Measurements from ENCODE around the gene SUN1.
"Not testable (repeated sequence)": the region's sequence is repeated elsewhere in the genome, so short reads cannot be mapped to it uniquely, and the experiment has no call there.

Gene SUN1, protein sequence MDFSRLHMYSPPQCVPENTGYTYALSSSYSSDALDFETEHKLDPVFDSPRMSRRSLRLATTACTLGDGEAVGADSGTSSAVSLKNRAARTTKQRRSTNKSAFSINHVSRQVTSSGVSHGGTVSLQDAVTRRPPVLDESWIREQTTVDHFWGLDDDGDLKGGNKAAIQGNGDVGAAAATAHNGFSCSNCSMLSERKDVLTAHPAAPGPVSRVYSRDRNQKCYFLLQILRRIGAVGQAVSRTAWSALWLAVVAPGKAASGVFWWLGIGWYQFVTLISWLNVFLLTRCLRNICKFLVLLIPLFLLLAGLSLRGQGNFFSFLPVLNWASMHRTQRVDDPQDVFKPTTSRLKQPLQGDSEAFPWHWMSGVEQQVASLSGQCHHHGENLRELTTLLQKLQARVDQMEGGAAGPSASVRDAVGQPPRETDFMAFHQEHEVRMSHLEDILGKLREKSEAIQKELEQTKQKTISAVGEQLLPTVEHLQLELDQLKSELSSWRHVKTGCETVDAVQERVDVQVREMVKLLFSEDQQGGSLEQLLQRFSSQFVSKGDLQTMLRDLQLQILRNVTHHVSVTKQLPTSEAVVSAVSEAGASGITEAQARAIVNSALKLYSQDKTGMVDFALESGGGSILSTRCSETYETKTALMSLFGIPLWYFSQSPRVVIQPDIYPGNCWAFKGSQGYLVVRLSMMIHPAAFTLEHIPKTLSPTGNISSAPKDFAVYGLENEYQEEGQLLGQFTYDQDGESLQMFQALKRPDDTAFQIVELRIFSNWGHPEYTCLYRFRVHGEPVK

DNA sequence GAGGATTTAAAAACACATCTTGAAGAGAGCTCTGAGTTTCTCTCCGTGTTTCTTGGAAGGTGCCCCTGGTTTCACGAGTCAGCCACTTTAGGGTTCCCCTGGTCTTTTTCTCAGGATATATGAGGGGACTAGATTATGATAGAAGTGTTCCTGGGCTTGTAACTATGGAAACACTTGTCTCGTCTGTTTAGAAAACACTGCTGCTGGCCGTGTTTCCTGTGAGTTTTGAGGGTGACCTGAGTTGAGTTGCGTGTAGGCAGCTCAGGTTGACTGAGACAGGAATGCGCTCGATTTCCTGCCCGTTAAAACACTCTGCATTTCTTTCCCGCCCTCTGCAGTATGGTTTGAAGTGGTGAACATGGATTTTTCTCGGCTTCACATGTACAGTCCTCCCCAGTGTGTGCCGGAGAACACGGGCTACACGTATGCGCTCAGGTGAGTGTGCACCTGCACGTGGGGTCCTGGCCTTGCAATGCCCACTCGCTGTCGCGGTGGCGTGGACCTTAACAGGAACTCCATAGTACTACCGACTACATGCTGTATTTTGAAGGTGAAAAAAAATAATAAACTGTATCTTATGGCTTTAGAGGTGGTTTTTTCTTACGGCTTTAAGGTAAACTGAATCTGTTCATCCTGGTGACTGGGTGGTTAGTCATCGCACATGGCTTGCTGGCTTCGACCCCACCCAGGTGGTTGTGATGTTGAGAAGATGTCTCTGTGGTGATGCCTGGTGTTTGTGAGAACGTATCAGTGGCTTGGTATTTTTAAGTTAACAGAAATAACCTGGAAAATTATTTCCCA lies at the start of gene SUN1:
TSS of gene SUN1 (plus strand) at position 310 of the 801 bp plus-strand sequence. CDS start at position 359, 49 bp downstream.
- no peak for DNase-seq

DNA sequence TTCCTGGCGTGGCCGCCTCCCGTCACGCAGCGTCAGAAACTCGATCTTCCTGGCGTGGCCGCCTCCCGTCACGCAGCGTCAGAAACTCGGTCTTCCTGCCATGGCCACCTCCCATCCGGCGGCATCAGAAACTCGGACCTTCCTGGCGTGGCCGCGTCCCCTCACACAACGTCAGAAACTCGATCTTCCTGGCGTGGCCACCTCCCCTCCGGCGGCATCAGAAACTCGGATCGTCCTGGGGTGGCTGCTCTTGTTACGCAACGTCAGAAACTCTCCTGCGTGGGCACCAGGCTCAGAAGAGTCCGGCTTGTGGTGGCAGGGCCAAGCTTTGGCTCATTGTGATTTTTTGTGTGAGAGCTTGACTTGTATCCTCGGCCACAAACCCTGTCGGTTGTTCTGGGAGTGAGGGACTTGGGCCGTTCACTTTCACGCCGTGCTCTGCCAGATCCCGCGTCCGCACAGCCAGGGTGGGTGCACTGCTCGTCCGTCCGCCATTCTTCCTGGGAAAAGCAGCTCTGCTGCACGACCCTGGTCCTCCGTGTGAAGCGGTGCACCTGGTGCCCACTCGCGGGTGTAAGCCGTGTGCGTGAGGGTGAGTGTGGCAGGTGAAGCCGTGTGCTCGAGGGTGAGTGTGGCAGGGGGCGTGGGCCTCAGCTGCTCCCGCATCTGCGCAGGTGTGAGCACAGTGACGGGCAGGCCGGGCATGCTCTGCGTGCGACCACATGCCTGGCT lies 49.4 kb upstream of the SUN1 start:
- DNase-seq = no peak

DNA sequence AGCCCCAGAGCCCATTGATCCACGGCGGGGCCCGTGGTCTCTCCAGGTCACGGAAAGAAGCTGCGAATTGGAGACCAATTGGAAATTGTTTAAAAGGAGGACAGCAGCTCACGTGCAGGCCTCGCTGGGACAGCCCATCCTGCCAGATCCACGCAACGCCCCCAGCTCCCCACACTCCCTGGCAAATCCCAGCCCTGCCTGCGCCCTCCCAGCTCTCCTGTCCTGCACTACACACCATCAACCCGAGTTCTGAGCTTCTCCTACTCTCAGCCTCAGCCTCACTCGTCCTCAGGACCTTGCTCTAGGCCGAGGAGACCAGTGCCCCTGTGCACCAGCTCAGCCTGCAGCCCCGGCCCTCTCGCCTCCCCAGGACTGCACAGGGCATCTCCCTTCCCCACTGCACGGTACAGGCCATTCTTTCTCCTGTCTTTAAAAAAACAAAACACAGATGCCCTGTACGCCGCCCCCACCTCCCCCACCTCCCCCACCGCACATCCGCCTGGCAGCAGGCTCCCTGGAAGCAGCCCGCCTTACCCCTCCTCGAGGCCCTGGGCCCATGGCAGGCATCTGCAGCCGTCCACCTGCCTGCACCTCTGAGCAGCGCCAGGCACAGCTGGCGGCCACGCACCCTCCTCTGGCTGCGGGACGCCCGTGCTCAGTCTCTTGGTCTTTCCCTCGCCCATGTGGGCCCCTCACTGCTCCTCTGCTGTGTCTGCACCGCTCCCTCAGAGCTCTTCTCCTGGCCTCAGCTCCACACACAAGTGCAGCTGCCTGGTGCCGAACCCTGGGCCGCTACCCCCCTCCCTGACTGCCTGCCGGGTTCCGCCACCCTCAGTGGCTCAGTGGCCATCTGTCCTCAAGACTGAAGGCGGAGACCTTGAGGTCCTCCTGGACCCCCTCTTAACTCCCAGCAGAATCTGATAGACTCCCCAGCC lies 48.5 kb upstream of the SUN1 start:
- no peak for DNase-seq

DNA sequence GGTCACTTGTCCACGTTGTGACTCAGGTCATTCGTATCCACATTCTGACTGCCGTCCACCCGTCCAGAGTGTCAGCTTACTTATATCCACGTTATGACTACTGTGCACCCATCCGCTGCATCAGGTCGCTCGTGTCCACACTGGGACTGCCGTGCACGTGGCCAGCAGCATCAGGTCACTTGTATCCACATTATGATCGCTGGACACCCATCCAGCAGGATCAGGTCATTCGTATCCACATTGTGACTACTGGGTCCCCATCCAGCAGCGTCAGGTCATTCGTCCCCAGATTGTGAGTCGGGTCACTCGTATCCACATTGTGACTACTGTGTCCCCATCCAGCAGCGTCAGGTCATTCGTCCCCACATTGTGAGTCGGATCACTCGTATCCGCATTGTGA lies 47.3 kb upstream of the SUN1 start:
- DNase-seq = no peak

DNA sequence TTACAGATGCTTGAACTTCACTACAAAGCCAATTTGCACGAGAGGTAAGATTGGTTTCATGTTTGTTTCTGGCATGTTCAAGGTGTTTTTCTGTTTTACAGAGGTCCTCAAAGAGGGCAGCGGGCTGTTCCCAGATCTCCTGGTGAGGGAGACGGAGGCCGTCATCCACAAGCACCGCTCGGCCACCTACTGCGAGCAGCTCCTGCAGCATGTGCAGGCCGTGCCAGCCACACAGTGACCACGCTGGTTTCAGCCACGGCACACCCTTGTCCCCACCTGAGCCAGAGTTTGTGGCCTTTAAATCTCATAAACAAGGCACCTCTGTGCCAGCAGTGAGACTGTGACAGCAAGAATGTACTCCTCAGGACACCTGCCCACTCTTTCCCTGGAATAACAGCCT lies 46.9 kb upstream of the SUN1 start:
- no peak for DNase-seq

DNA sequence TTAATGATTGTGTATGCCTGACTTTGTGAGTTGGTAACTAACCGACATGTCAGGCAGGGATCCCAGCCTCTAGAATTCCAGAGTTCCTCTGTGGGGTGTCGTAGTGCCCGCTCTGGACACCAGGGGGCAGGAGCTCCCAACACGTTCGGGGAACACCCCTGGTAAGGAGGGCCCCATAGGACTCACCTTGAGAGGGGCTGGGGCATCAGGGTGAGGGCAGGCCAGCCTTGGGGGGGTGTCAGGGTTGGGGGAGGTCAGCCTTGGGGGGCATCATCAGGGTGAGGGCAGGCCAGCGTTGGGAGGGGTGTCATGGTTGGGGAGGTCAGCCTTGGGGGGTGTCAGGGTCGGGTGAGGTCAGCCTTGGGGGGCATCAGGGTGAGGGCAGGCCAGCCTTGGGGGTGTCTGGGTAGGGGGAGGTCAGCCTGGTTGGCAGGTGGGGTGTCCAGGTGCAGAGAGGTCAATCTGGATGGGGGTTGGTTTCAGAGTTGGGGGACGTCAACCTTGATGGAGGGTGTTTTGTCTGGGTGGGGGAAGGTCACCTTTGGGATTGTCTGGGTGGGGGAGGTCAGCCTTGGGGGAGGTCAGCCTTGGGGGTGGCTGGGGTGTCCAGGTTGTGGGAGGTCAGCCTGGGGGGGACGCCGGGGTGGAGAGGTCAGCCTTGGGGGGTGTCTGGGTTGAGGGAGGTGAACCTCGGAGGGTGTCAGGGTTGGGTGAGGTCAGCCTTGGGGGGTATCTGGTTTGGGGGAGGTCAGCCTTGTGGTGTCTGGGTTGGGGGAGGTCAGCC lies 45.6 kb upstream of the SUN1 start:
- DNase-seq = no peak

DNA sequence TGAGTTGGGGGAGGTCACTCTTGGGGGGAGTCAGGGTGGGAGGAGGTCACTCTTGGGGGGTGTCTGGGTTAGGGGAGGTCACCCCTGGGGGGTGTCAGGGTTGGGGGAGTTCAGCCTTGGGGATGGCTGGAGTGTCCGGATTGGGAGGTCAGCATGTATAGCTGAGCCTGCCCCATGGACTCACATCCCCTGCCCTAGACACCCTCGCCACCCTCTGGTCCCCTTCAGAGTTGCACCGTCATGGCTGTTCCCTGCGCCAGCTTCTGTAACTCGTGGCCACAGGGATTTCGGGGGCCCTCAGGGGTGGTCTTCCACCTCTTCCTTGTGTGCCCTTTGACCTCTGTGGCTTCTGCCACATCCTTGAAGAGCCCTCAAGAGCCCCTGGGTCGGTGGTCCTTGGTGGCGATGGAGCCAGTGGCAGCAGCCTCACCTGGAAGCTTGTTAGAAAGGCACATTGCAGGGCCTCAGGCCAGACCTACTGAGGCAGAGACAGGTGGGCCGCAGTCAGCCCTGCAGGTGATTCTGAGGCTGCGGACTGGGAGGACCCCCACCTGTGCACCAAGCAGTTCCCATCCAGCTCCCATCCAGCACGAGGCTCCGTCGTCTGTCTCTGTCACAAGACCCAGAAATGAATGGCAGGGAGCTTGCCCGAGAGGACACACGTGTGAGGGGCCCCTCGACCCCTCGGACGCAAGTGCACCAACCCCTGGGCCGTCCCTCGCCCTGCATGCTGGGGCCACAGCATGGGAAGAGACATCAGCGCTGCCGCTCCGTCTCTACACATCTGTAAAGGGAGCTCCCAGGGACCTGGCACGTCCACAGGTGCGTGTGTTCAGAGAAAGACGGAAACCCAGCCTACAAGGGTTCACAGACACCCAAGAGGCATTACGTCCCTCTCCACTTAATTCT lies 44.7 kb upstream of the SUN1 start:
- no peak for DNase-seq

DNA sequence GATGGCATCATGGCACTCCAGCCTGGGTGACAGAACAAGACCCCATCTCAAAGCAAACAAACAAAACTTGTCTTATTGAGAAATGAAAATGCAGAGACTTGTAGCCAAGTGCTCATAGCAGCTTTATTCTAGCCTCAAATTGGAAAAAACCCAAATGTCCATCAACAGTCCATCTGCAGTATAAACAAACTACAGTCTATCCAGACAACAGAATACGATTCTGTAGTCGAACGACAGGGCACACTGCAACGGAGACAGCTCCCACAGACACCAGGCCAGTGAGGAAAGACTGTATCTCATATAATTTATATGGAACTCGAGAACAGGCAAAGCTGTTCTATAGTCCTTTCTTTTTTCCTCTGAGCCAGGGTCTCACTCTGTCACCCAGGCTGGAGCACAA lies 40.8 kb upstream of the SUN1 start:
- DNase-seq = no peak

DNA sequence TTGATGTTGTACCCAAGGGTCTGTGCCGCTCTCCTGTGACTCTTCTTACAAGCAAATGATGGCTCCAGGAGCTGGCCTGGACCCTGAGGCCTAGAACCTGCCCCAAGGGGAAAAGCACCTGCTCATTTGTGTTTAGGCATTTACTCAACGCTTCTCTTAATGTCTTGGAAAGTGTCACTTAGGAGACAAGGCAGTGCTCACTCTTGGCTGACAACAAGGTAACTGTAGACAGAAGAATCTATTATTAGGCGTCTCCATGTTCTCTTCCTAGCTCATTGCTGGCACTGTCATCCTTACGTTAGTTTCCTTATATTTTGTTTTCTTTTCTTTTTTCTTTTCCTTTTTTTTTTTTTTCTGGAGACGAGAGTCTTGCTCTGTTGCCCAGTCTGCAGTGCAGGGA lies 38.1 kb upstream of the SUN1 start:
- no peak for DNase-seq

DNA sequence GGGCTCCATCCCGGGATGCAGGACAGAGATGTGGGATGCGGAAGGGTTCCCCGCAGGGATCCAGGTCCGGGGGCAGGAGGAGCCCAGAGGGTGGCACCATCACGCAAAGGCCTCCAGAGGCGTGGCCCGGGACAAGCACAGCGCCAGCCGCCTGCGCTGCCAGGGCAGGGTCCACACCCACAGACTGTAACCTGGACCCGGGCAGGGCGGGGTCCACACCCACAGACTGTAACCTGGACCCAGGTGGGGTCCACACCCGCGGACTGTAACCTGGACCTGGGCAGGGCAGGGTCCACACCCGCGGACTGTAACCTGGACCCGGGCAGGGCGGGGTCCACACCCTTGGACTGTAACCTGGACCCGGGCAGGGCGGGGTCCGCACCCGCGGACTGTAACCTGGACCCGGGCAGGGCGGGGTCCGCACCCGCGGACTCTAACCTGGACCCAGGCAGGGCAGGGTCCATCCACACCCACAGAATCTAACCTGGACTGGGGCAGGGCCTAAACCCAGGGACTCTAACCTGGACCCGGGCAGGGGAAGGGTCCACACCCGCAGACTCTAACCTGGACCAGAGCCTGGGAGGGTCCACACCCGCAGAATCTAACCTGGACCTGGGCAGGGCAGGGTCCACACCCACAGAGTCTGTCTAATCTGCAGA lies 37.5 kb upstream of the SUN1 start:
- no peak for DNase-seq

DNA sequence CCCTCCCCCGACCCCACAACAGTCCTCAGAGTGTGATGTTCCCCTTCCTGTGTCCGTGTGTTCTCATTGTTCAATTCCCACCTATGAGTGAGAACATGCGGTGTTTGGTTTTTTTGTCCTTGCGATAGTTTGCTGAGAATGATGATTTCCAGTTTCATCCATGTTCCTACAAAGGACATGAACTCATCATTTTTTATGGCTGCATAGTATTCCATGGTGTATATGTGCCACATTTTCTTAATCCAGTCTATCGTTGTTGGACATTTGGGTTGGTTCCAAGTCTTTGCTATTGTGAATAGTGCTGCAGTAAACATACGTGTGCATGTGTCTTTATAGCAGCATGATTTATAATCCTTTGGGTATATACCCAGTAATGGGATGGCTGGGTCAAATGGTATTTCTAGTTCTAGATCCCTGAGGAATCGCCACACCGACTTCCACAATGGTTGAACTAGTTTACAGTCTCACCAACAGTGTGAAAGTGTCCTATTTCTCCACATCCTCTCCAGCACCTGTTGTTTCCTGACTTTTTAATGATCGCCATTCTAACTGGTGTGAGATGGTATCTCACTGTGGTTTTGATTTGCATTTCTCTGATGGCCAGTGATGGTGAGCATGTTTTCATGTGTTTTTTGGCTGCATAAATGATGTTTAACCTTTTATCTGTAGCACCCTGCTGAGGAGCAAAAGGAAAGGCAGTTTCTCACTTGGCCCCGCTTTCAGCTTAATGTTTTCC lies 35.7 kb upstream of the SUN1 start:
- not testable (repeated sequence) for DNase-seq

DNA sequence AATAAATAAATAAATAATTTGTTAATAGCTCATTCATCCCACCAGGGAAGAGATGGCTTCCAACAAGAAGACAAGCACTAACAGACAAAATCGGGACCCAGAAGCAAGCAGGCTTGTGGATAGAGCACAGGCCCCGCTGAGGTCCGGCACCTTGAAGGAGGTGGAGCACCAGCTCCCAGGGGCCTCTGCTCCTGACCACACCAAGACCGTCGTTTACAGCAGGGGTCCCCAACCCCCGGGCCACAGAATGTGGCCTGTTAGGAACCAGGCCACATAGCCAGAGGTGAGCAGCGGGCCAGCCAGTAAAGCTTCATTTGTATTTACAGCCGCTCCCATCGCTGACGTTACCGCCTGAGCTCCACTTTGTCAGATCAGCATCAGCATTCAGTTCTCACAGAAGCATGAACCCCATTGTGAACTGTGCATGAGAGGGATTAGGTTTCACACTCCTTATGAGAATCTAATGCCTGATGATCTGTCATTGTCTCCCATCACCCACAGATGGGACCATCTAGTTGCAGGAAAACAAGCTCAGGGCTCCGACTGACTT lies 33.3 kb upstream of the SUN1 start:
- no peak for DNase-seq

DNA sequence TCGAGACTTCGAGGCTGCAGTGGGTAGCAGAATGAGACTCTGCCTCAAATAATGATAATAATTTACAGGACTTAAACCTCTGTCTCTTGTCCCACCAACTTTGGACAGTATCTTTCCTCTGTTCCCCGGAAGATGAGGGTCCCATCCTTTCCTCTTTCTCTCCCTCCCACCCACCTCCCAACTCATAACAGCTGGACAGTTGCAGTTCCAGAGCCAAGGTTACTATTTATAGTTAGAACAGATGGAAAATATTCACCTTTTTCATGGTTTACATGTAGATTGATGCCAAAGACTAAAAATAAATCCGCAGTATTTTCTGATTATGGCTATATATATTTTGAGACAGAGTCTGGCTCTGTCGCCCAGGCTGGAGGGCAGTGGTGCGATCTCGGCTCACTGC lies 31.6 kb upstream of the SUN1 start:
- no peak for DNase-seq

DNA sequence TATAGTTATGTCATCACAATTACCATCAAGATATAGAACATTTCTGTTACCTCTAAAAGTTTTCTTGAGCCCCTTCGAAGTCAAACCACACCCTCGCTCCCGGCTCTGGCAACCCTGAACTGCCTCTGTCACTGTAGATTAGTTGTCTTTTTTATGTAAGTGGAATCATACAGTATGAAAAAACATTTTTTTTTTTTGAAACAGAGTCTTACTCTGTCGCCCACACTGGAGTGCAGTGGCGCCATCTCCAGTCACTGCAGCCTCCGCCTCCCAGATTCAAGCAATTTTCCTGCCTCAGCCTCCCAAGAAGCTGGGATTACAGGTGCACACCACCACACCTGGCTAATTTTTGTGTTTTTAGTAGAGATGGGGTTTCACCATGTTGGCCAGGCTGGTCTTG lies 30.9 kb upstream of the SUN1 start:
- DNase-seq = not testable (repeated sequence)

DNA sequence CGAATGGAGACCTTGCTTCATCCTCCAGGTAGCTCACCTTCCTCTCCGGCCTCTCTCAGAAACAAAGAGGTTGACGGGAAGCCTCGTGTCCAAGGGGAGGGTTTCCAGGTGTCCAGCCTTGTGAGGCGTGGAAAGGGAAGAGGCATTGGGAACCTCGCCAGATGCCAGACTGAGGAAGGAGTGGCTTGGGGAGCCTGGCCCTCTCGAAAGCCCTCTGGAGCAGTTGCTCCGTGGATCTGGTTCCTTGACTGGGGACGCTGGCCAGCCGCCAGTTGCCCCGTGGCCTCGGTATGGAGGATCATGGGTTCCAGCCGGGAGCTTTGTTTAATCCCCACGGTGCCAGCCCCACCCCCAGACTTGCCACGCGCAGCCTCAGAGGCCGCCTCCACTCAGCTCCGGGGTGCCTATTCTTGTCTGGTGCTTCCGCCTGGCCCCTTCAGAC lies 30.3 kb upstream of the SUN1 start:
- DNase-seq = no peak

DNA sequence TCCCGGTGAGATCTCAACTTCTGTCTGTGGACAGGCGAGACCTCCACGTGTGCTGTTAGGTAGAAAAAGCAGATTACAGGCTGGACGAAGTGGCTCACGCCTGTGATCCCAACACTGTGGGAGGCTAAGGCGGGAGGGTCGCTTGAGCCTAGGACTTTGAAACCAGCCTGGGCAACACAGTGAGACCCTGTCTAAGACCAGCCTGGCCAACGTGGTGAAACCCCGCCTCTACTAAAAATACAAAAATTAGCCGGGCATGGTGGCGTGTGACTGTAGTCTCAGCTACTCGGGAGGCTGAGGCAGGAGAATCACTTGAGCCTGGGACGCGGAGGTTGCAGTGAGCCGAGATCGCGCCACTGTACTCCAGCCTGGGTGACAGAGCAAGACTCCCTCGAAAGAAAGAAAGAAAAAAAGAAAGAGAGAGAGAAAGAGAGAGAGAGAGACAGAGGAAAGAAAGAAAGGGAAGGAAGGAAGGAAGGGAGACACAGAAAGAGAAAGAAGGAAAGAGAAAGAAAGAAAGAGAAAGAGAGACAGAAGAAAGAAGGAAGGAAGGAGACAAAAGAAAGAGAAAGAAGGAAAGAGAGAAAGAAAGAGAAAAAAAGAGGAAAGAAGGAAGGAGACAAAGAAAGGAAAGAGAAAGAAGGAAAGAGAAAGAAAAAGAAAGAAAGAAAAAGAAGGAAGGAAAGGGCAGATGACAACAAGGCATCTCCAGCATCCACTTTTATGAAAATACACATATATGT lies 29.6 kb upstream of the SUN1 start:
- no peak for DNase-seq

DNA sequence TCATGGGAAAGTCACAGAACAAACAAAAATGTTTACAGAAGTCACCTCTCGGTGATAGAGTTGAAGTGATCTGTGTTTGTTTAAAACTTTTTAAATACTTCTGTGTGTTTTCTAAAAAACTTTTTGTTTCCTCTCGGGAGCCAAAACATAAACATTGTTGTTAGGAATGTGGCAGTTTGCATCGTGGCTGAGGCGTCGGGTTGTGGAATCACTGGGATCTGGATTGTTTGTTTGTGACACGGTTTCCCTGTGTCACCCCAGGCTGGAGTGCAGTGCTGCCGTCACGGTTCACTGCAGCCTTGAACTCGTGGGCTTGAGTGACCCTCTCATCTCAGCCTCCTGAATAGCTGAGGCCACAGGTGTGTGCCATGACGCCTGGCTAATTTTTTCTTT lies 29.0 kb upstream of the SUN1 start:
- no peak for DNase-seq
